Suprapubic skin (tissue), 4 donors: Measurements from ENCODE around the gene CCR3. TPM values are rescaled to one million over a fixed set of nuclear protein-coding genes. Genes with fewer than 3 reads are reported as not detected.

Experiments used
- DNase-seq, 2 donors: peaks; one replicate each; pipeline ENCODE4 v3.0.0-alpha.2; 2019; ENCODE audit warnings: low spot score in 2 of 2
- H3K27ac ChIP-seq: fragments of 200-600 bp; sonication (generic); one replicate; pipeline ENCODE4 v1.5.1; 2019
- H3K27me3 ChIP-seq: fragments of 200-600 bp; sonication (generic); one replicate; pipeline ENCODE4 v1.5.1; 2019
- H3K36me3 ChIP-seq: fragments of 200-600 bp; sonication (generic); one replicate; pipeline ENCODE4 v1.5.1; 2019
- H3K4me1 ChIP-seq: fragments of 200-600 bp; sonication (generic); one replicate; pipeline ENCODE4 v1.5.1; 2019
- H3K4me3 ChIP-seq: fragments of 200-600 bp; sonication (generic); one replicate; pipeline ENCODE4 v1.5.1; 2019; ENCODE audit warnings: mild to moderate bottlenecking
- H3K9me3 ChIP-seq: fragments of 200-600 bp; sonication (generic); one replicate; pipeline ENCODE4 v1.5.1; 2019
- EP300 ChIP-seq: sonication (generic); formaldehyde crosslinking; IDR thresholded peaks from one replicate; pipeline ENCODE4 v1.6.1; 2017; ENCODE audit warnings: antibody characterized with exemption
- POLR2A ChIP-seq, 2 donors: fragments of 450-650 bp; IDR thresholded peaks; one replicate each; pipeline ENCODE4 v1.6.1; 2017; ENCODE audit warnings: antibody characterized with exemption in 2 of 2, mild to moderate bottlenecking in 2 of 2, moderate library complexity in 2 of 2
- POLR2AphosphoS5 ChIP-seq, 3 donors: sonication (generic); formaldehyde crosslinking; IDR thresholded peaks; one replicate each; pipeline ENCODE4 v1.6.1; 2017; ENCODE audit warnings: antibody characterized with exemption in 3 of 3
- total RNA-seq, 4 donors: library from RNA; depleted of rRNA; stranded (reverse); fragments of >200 nt; gene quantifications; one replicate each; pipeline ENCODE4 v1.1.0, GENCODE V29; 2016
- TF ChIP-seq, protein P1 (sequence below), 2 donors: fragments of 200-600 bp in 1 of 2; fragments of 450-650 bp in 1 of 2; sonication (generic) in 1 of 2; IDR thresholded peaks; one replicate each; pipeline ENCODE4 v1.5.1; 2016 to 2019; ENCODE audit warnings: antibody characterized with exemption in 2 of 2, mild to moderate bottlenecking in 1 of 2, moderate library complexity in 1 of 2

CCR3 gene
- total RNA-seq, 4 donors from 2014 or later: 1.5 to 6.3 (median 1.9) TPM; not detected in 1

DNA sequence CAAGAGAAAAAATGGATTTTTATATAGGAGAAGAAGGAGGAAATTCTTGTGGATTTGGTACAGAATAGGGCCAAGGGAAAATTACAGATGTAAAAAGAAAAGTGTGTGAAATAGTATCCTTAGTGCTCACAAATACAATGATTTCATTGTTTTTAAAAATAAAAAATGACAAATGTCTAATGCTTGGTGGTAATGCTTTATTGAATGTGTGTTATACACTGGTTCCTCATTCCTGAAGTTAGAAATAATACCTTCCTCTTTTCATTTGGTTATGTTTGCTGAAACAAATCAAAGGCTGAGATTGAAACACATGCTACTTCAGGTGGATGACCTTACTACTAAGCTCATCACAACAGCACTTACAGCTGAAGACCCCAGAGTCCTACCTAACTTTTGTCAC lies 73.9 kb downstream of the CCR3 start:
- peaks cover 20% of the 10 kb centered on the region for H3K4me1 ChIP-seq
- no peak overlapping the region for H3K27ac ChIP-seq
- H3K4me3 ChIP-seq: no peak overlapping the region
- TF ChIP-seq, protein P1, sequence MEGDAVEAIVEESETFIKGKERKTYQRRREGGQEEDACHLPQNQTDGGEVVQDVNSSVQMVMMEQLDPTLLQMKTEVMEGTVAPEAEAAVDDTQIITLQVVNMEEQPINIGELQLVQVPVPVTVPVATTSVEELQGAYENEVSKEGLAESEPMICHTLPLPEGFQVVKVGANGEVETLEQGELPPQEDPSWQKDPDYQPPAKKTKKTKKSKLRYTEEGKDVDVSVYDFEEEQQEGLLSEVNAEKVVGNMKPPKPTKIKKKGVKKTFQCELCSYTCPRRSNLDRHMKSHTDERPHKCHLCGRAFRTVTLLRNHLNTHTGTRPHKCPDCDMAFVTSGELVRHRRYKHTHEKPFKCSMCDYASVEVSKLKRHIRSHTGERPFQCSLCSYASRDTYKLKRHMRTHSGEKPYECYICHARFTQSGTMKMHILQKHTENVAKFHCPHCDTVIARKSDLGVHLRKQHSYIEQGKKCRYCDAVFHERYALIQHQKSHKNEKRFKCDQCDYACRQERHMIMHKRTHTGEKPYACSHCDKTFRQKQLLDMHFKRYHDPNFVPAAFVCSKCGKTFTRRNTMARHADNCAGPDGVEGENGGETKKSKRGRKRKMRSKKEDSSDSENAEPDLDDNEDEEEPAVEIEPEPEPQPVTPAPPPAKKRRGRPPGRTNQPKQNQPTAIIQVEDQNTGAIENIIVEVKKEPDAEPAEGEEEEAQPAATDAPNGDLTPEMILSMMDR (IDR thresholded peaks at IDR 0.05): no peak
- TF ChIP-seq EP300 (no peak), POLR2A (IDR thresholded peaks at IDR 0.05) (no peak), POLR2AphosphoS5 (IDR thresholded peaks at IDR 0.05) (no peak)
- no peaks in the 10 kb centered on the region for H3K36me3 ChIP-seq
- no peaks in the 10 kb centered on the region for H3K9me3 ChIP-seq
- DNase-seq: no peak
- H3K27me3 ChIP-seq: no peaks in the 10 kb centered on the region

Other genes with a start within 250 kb of the CCR3 start
- gene FYCO1, start 246.6 kb upstream of the CCR3 start, total RNA-seq: 10 to 100 TPM; 45.3 to 64.5 (median 53.7) TPM
- gene XCR1, start 215.0 kb upstream of the CCR3 start, total RNA-seq: 1 to 10 TPM in 2 of 4 donors, under 1 TPM in 1, not detected in 1; 0.93 to 7.2 (median 1.9) TPM
- 1 to 10 TPM in 2 of 4 donors, under 1 TPM in 2; 0.26 to 2.2 (median 1.0) TPM for gene CCR1, start 34.1 kb upstream of the CCR3 start, total RNA-seq
- 1 to 10 TPM in 1 of 4 donors, under 1 TPM in 3; 0.26 to 1.2 (median 0.76) TPM for gene CCR2, start 111.7 kb downstream of the CCR3 start, total RNA-seq
- gene CCR5, start 128.5 kb downstream of the CCR3 start, total RNA-seq: 1 to 10 TPM in 1 of 4 donors, under 1 TPM in 1, not detected in 2; 0.34 to 1.3 TPM
- 1 to 10 TPM in 2 of 4 donors, under 1 TPM in 2; 0.59 to 1.4 (median 0.99) TPM for gene CCRL2, start 164.8 kb downstream of the CCR3 start, total RNA-seq
- 1 to 10 TPM; 2.3 to 8.6 (median 3.7) TPM for gene LTF, start 222.4 kb downstream of the CCR3 start, total RNA-seq